T-helper 1 cell treated with Interleukin-12 subunit alpha and Interleukin-12 subunit beta and Interleukin-4 antibody, amounts not matched to agents 30 μg/mL and 1 μg/mL, for 36 hours (primary cell): ENCODE results near the gene SUMO4.

Experiments
- H3K27ac Mint-ChIP-seq: one replicate; pipeline ENCODE4 v1.8.0; 2021; ENCODE audit warnings: mild to moderate bottlenecking, mixed read lengths
- H3K27me3 Mint-ChIP-seq: one replicate; pipeline ENCODE4 v1.8.0; 2021; ENCODE audit warnings: low read depth, mixed read lengths
- H3K36me3 Mint-ChIP-seq: one replicate; pipeline ENCODE4 v1.8.0; 2021; ENCODE audit warnings: low read depth, mixed read lengths
- H3K4me1 Mint-ChIP-seq: one replicate; pipeline ENCODE4 v1.8.0; 2021; ENCODE audit warnings: low read depth, mixed read lengths
- H3K4me3 Mint-ChIP-seq: one replicate; pipeline ENCODE4 v1.8.0; 2021; ENCODE audit warnings: mild to moderate bottlenecking, moderate library complexity, mixed read lengths
- H3K9me3 Mint-ChIP-seq: one replicate; pipeline ENCODE4 v1.8.0; 2021; ENCODE audit warnings: mixed read lengths

Gene SUMO4

GRCh38 chr6:149400050-149400449 is at the start of gene SUMO4:
SUMO4 (plus strand) TSS chr6:149400262; CDS start chr6:149400392, 130 bp downstream.
- Mint-ChIP-seq H3K36me3 (peaks cover 73% of the 10 kb centered on the region), H3K4me3 (no peak within 1 kb of the TSS), H3K27me3 (no peaks in the 10 kb centered on the region), H3K9me3 (no peaks in the 10 kb centered on the region), H3K27ac (no peak within 1 kb of the TSS), H3K4me1 (peaks cover 36% of the 10 kb centered on the region)

GRCh38 chr6:149354009-149354408 is 46.1 kb upstream of the SUMO4 start:
- H3K9me3 Mint-ChIP-seq = no peaks in the 10 kb centered on the region
- H3K27ac Mint-ChIP-seq = peak overlapping the region; percentile 11

DNA sequence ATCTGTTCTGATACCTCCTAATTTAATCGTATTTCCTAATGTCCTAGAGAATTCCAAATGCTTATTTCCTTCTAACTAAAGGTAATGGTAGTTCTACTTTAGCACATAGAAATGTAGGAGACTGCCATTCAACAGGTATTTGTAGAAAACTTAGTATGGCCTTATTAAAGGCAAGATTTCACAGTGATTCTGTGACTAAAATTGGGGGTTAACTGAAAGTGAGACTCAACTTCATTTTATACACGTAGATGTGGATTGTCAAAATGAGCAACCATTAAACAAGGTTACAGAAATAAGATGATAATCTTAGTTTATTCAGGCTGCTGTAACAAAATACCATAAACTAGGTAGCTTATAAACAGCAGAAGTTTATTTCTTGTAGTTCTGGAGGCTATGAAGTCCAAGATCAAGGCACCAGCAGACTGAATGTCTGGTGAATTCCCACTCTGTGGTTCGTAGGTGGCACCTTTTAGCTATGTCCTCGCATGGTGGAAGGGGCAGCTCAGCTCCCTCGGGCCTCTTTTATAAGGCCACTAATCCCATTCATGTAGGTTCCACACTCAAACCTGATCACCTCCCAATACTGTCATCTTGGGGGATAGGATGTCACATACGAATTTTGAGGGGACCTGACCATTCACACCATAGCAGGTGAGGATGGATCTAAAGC is 43.8 kb upstream of the SUMO4 start:
- Mint-ChIP-seq H3K27ac (no peak overlapping the region), H3K36me3 (peaks cover 41% of the 10 kb centered on the region), H3K9me3 (no peaks in the 10 kb centered on the region), H3K4me1 (peaks cover 53% of the 10 kb centered on the region), H3K4me3 (no peak overlapping the region), H3K27me3 (no peaks in the 10 kb centered on the region)

More at GRCh38 chr6:149354009-149354408, 46.1 kb upstream of the SUMO4 start:
- Mint-ChIP-seq H3K4me3 (no peak overlapping the region), H3K36me3 (peaks cover 32% of the 10 kb centered on the region), H3K27me3 (no peaks in the 10 kb centered on the region), H3K4me1 (peaks cover 49% of the 10 kb centered on the region)

GRCh38 chr6:149357726-149358538 is 42.1 kb upstream of the SUMO4 start:
- Mint-ChIP-seq H3K36me3 (peaks cover 47% of the 10 kb centered on the region), H3K4me3 (no peak overlapping the region), H3K9me3 (no peaks in the 10 kb centered on the region), H3K4me1 (peaks cover 56% of the 10 kb centered on the region), H3K27me3 (no peaks in the 10 kb centered on the region), H3K27ac (peak overlapping the region; percentile 15)

- Mint-ChIP-seq H3K4me1 (peaks cover 57% of the 10 kb centered on the region), H3K9me3 (no peaks in the 10 kb centered on the region), H3K36me3 (peaks cover 49% of the 10 kb centered on the region), H3K27ac (peak overlapping the region; percentile 12), H3K27me3 (no peaks in the 10 kb centered on the region), H3K4me3 (no peak overlapping the region)
Observed at GRCh38 chr6:149359440-149359839, 40.6 kb upstream of the SUMO4 start.

- H3K9me3 Mint-ChIP-seq = no peaks in the 10 kb centered on the region
- no peaks in the 10 kb centered on the region for H3K27me3 Mint-ChIP-seq
- peaks cover 62% of the 10 kb centered on the region for H3K4me1 Mint-ChIP-seq
- H3K27ac Mint-ChIP-seq = peak overlapping the region; percentile 69
- H3K36me3 Mint-ChIP-seq = peaks cover 50% of the 10 kb centered on the region
- H3K4me3 Mint-ChIP-seq = no peak overlapping the region
Observed at GRCh38 chr6:149360536-149360935, 39.5 kb upstream of the SUMO4 start.

DNA sequence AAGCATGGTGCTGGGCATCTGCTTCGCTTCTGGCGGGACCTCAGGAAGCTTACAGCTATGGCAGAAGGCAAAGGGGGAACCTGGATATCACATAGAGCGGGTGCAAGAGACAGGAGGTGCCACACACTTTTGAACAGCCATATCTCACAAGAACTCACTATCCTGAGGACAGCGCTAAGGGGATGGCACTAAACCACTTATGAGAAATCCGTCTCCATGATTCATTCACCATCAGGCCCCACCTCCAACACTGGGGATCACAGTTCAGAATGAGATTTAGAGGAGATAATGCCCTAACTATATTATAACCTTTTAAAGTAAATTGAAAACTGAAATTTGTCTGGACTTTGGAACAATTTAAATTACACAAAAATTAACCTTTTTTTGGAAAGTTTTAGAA is 37.8 kb upstream of the SUMO4 start:
- Mint-ChIP-seq H3K27me3 (no peaks in the 10 kb centered on the region), H3K4me3 (no peak overlapping the region), H3K4me1 (peaks cover 61% of the 10 kb centered on the region), H3K27ac (peak overlapping the region; percentile 32), H3K9me3 (no peaks in the 10 kb centered on the region), H3K36me3 (peaks cover 45% of the 10 kb centered on the region)

DNA sequence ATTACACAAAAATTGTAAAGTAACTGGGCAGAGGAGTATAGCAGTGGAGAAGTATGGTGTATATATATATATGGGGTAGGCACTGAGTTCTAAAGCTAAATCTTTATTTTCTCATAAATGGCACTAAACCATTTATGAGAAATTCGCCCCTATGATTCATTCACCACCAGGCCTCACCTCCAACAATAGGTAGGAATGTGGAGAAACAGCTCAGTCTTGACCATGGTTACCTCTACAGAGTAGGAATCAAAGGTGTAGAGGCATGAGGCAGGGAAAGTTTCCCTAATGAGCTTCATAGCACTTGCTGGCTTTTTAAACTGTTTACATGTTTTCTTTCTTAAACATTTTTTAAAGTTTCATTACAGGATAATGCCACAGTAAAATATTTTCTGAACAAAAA is 36.9 kb upstream of the SUMO4 start:
- Mint-ChIP-seq H3K27ac (no peak overlapping the region), H3K36me3 (peaks cover 42% of the 10 kb centered on the region), H3K27me3 (no peaks in the 10 kb centered on the region)

DNA sequence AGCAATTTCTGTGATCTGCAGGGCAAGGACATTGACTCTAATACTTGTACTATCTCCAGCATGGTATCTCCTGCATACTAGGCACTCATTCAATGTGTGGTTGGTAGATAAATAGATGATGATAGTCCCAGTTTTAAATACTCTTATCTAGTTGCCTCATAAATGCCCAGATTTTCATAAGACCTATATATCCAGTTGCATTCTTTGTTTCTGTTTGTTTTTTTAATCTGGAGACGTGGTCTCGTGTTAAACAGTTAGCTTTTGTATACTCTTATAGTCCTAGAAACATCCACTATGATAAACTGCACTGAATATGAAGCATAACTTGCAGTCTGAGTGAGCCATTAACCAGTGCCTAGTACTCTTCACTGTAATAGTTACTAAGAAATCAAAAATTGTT is 35.5 kb upstream of the SUMO4 start:
- Mint-ChIP-seq H3K27ac (peak overlapping the region; percentile 13), H3K4me1 (peaks cover 48% of the 10 kb centered on the region), H3K27me3 (no peaks in the 10 kb centered on the region), H3K4me3 (no peak overlapping the region), H3K36me3 (peaks cover 34% of the 10 kb centered on the region), H3K9me3 (no peaks in the 10 kb centered on the region)

More for the DNA sequence above, 36.9 kb upstream of the SUMO4 start:
- H3K4me1 Mint-ChIP-seq = peaks cover 57% of the 10 kb centered on the region
- H3K9me3 Mint-ChIP-seq = no peaks in the 10 kb centered on the region
- H3K4me3 Mint-ChIP-seq = no peak overlapping the region

GRCh38 chr6:149365197-149365596 is 34.9 kb upstream of the SUMO4 start:
- peaks cover 30% of the 10 kb centered on the region for H3K36me3 Mint-ChIP-seq
- H3K27me3 Mint-ChIP-seq = no peaks in the 10 kb centered on the region
- no peaks in the 10 kb centered on the region for H3K9me3 Mint-ChIP-seq
- peak overlapping the region; percentile 36 for H3K4me3 Mint-ChIP-seq
- H3K27ac Mint-ChIP-seq = peak overlapping the region; percentile 69
- H3K4me1 Mint-ChIP-seq = peaks cover 46% of the 10 kb centered on the region

GRCh38 chr6:149366267-149366921 is 33.7 kb upstream of the SUMO4 start:
- Mint-ChIP-seq H3K36me3 (peaks cover 29% of the 10 kb centered on the region), H3K27ac (no peak overlapping the region), H3K4me1 (peaks cover 44% of the 10 kb centered on the region), H3K9me3 (no peaks in the 10 kb centered on the region), H3K27me3 (no peaks in the 10 kb centered on the region), H3K4me3 (no peak overlapping the region)

DNA sequence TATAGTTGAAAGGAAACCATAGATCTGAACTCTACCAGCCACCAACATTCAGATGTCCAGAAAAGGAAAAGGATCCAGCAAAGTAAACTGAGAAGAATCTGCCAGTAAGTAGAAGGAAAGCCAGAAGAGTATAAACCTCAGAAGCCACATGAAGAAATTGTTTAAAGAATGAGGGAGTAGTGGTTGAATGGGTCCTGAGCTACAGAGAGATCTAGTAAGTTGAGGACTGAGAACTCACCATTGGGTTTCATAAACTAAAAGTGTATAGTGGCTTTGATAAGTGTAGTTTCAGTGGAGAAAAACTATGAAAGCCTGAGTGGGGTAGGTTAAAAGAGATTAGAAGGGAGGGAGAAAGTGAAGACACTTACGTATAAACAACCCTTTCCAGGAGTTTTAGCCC is 32.0 kb upstream of the SUMO4 start:
- Mint-ChIP-seq H3K4me3 (no peak overlapping the region), H3K27ac (no peak overlapping the region), H3K9me3 (no peaks in the 10 kb centered on the region), H3K27me3 (no peaks in the 10 kb centered on the region), H3K4me1 (peaks cover 40% of the 10 kb centered on the region), H3K36me3 (peaks cover 27% of the 10 kb centered on the region)

DNA sequence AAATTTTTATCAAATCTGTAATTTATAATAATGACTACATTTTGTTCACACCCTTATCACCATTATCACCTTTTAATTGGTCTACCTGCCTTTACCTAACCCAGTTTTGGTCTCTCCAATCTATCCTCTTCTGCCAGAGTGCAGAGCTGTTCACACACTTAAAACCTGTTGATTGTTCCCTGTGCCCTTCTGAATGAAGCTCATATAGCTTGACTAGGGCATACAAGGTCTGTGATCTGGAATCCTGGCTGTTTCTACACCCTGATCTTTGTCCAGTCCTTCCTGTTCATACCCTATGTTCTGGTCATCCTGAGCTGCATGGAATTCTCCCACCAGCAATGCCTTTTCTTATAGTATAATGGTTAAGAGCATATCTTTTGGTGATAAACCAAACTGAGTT is 28.9 kb upstream of the SUMO4 start:
- Mint-ChIP-seq H3K4me1 (peaks cover 42% of the 10 kb centered on the region), H3K27ac (peak overlapping the region; percentile 46), H3K4me3 (peak overlapping the region; percentile 2), H3K9me3 (no peaks in the 10 kb centered on the region), H3K27me3 (no peaks in the 10 kb centered on the region), H3K36me3 (peaks cover 39% of the 10 kb centered on the region)

DNA sequence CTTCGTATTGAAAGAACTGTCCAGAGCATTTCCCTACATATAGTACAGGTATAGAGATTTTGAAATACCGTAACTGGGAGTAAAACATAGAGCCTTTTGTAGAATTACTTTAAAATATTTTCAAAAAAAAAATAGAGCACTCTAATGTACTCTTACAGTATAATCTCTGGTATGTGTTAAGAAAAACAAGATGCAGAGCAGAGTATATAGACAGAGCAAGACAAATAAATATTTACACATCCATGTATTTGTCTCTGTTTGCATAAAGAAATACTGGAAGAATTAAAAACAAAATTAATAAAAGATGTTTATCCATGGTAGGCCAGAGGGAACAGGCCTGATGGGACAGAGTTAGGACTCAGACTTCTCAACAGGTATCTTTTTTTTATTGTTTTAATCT is 28.0 kb upstream of the SUMO4 start:
- peaks cover 45% of the 10 kb centered on the region for H3K36me3 Mint-ChIP-seq
- no peaks in the 10 kb centered on the region for H3K9me3 Mint-ChIP-seq
- peaks cover 49% of the 10 kb centered on the region for H3K4me1 Mint-ChIP-seq
- H3K4me3 Mint-ChIP-seq = no peak overlapping the region
- H3K27me3 Mint-ChIP-seq = no peaks in the 10 kb centered on the region
- no peak overlapping the region for H3K27ac Mint-ChIP-seq

DNA sequence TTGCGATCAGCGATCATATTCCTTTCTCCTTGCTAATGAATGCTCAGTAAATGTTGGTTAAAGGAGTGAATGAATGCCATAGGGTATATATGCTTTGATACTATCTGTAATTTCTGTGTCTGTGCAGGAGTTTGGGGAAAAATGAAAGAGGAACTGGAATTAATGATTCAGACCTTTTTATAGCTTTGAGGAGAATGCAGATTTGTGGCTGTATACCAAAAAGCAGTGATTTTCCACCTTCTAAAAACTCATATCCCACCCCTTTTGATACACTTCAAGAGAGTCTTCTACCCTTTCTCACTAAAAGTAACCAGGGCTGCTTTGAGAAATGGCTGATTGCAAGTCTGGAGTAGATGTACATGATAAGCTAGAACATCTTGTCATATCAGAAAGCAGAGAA is 26.6 kb upstream of the SUMO4 start:
- Mint-ChIP-seq H3K9me3 (no peaks in the 10 kb centered on the region), H3K27ac (peak overlapping the region; percentile 21), H3K27me3 (no peaks in the 10 kb centered on the region), H3K36me3 (peaks cover 54% of the 10 kb centered on the region), H3K4me3 (no peak overlapping the region), H3K4me1 (peaks cover 56% of the 10 kb centered on the region)
